Stimulated activated naive CD8-positive, alpha-beta T cell treated with anti-CD3 and anti-CD28 coated beads, Interleukin-15, Interleukin-2, amounts not matched to agents 100 ng/mL and 50 ng/mL, for 24 hours (primary cell): ENCODE data around the gene LRMDA.

ENCODE experiments used
- H3K27ac Mint-ChIP-seq: one replicate; pipeline ENCODE4 v1.8.0; 2021; ENCODE audit warnings: mild to moderate bottlenecking, mixed read lengths
- H3K27me3 Mint-ChIP-seq: one replicate; pipeline ENCODE4 v1.8.0; 2021; ENCODE audit warnings: mixed read lengths
- H3K36me3 Mint-ChIP-seq: one replicate; pipeline ENCODE4 v1.8.0; 2021; ENCODE audit warnings: low read depth, mixed read lengths
- H3K4me1 Mint-ChIP-seq: one replicate; pipeline ENCODE4 v1.8.0; 2021; ENCODE audit warnings: low read depth, mixed read lengths
- H3K4me3 Mint-ChIP-seq: one replicate; pipeline ENCODE4 v1.8.0; 2021; ENCODE audit warnings: mild to moderate bottlenecking, mixed read lengths
- H3K9me3 Mint-ChIP-seq: one replicate; pipeline ENCODE4 v1.8.0; 2021; ENCODE audit warnings: mixed read lengths

The LRMDA gene

GRCh38 chr10:75999001-75999400, 567.6 kb downstream of the LRMDA start:
- Mint-ChIP-seq H3K4me3 (no peak overlapping the region), H3K27me3 (no peaks in the 10 kb centered on the region)

GRCh38 chr10:75999515-76000209, 568.2 kb downstream of the LRMDA start:
- H3K27ac Mint-ChIP-seq, result no peak overlapping the region
- H3K9me3 Mint-ChIP-seq, result no peaks in the 10 kb centered on the region
- no peaks in the 10 kb centered on the region for H3K36me3 Mint-ChIP-seq
- H3K4me1 Mint-ChIP-seq, result no peaks in the 10 kb centered on the region
- H3K4me3 Mint-ChIP-seq, result no peak overlapping the region
- H3K27me3 Mint-ChIP-seq, result no peaks in the 10 kb centered on the region

More at GRCh38 chr10:75999001-75999400, 567.6 kb downstream of the LRMDA start:
- H3K27ac Mint-ChIP-seq, result no peak overlapping the region
- H3K36me3 Mint-ChIP-seq, result no peaks in the 10 kb centered on the region
- no peaks in the 10 kb centered on the region for H3K9me3 Mint-ChIP-seq
- no peaks in the 10 kb centered on the region for H3K4me1 Mint-ChIP-seq

GRCh38 chr10:76000550-76000949, 569.1 kb downstream of the LRMDA start:
- no peaks in the 10 kb centered on the region for H3K9me3 Mint-ChIP-seq
- no peak overlapping the region for H3K4me3 Mint-ChIP-seq
- H3K27me3 Mint-ChIP-seq, result no peaks in the 10 kb centered on the region
- H3K36me3 Mint-ChIP-seq, result no peaks in the 10 kb centered on the region
- H3K4me1 Mint-ChIP-seq, result no peaks in the 10 kb centered on the region
- no peak overlapping the region for H3K27ac Mint-ChIP-seq

- no peaks in the 10 kb centered on the region for H3K9me3 Mint-ChIP-seq
- no peaks in the 10 kb centered on the region for H3K36me3 Mint-ChIP-seq
- H3K4me3 Mint-ChIP-seq, result no peak overlapping the region
- H3K4me1 Mint-ChIP-seq, result no peaks in the 10 kb centered on the region
- no peaks in the 10 kb centered on the region for H3K27me3 Mint-ChIP-seq
- no peak overlapping the region for H3K27ac Mint-ChIP-seq
Observed at GRCh38 chr10:76001019-76001418, 569.6 kb downstream of the LRMDA start.

GRCh38 chr10:76001461-76001860, 570.0 kb downstream of the LRMDA start:
- H3K4me3 Mint-ChIP-seq, result no peak overlapping the region
- no peaks in the 10 kb centered on the region for H3K9me3 Mint-ChIP-seq
- no peaks in the 10 kb centered on the region for H3K4me1 Mint-ChIP-seq
- no peaks in the 10 kb centered on the region for H3K27me3 Mint-ChIP-seq
- H3K27ac Mint-ChIP-seq, result no peak overlapping the region
- no peaks in the 10 kb centered on the region for H3K36me3 Mint-ChIP-seq

DNA sequence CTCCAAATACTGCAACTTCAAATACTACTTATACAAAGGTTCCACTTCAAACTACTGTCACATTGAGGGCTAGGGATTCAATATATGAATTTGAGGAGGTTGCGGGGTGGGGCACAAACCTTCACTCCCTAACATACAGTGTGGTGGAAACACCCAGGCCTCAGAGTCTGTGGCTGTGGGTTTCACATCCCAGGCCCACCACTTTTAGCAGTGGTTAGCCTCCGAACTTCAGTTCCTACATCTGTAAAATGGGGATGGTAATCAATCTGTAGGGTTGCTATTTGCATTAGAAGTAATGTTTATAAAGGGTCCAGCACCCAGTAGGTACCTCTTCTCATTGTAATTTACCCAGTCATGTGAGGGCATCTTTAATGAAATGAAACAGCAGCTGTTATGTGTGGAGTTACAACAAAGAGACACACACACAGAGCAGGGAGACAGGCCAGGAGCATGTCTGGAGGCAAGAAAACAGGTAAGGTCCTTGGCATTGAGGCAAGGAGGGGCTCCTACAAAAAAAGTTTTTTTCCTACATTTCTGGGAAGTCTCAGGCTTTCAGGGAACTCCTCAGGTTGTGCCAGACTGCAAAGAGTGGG, 570.9 kb downstream of the LRMDA start:
- H3K9me3 Mint-ChIP-seq, result no peaks in the 10 kb centered on the region
- H3K36me3 Mint-ChIP-seq, result no peaks in the 10 kb centered on the region
- H3K27me3 Mint-ChIP-seq, result no peaks in the 10 kb centered on the region
- H3K27ac Mint-ChIP-seq, result no peak overlapping the region
- H3K4me3 Mint-ChIP-seq, result no peak overlapping the region
- H3K4me1 Mint-ChIP-seq, result no peaks in the 10 kb centered on the region

GRCh38 chr10:76007667-76008181, 576.3 kb downstream of the LRMDA start:
- Mint-ChIP-seq H3K9me3 (no peaks in the 10 kb centered on the region), H3K4me1 (no peaks in the 10 kb centered on the region), H3K4me3 (no peak overlapping the region), H3K27me3 (no peaks in the 10 kb centered on the region), H3K27ac (no peak overlapping the region), H3K36me3 (no peaks in the 10 kb centered on the region)

DNA sequence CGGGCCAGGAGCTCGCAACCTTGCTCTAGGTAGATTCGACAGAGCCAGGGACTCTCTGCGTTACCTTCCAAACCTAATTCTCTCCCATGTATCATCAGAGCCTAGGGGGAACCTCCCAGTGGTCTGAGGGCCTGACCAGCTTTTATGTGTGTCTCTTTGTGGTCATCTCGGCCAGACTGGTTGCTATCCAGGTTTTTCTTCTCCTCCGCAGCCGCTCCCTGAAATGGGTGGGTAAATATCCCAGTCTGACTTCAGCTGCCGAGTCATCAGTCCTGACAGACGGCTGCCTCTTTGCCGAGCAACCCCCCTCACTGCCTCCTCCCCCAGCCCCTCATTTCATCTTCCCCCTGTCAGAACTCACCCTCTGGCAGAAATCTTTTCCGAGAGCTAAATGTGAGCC, 578.1 kb downstream of the LRMDA start:
- Mint-ChIP-seq H3K4me3 (no peak overlapping the region), H3K9me3 (no peaks in the 10 kb centered on the region), H3K27ac (no peak overlapping the region), H3K27me3 (no peaks in the 10 kb centered on the region), H3K36me3 (no peaks in the 10 kb centered on the region), H3K4me1 (no peaks in the 10 kb centered on the region)

- Mint-ChIP-seq H3K9me3 (no peaks in the 10 kb centered on the region), H3K36me3 (no peaks in the 10 kb centered on the region), H3K27ac (no peak overlapping the region), H3K27me3 (no peaks in the 10 kb centered on the region), H3K4me3 (no peak overlapping the region), H3K4me1 (no peaks in the 10 kb centered on the region)
Observed at GRCh38 chr10:76010703-76011102, 579.3 kb downstream of the LRMDA start.

DNA sequence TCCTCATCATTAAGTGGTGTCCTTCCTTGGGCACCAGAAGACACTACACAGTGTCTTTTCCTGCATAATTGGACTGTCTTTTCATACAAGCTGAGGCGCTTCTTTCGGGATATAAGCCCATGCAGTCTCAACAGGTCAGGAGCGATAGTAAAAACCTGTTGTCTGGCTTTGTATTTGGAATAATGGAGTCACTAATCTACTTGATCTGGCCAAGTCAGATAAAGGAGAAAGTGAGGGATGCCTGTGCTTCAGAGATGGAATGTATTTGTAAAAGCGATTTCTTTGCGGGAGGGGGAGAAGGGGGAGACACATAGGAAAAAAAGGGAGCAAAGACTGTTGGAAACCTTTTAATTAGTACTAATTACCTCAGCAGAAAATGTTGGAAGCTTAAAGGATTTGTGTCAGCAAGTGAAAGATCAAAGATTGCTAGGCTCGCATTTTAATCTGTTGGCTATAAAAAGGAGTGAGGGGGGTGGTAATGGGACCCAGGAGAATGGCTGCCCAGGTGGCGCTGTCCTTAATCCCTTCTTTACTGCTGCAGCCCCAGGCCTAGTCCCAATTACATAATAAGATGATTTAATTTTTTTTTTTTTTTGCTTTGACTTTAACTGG, 581.4 kb downstream of the LRMDA start:
- H3K9me3 Mint-ChIP-seq, result no peaks in the 10 kb centered on the region
- no peak overlapping the region for H3K27ac Mint-ChIP-seq
- H3K36me3 Mint-ChIP-seq, result no peaks in the 10 kb centered on the region
- H3K4me1 Mint-ChIP-seq, result no peaks in the 10 kb centered on the region
- no peak overlapping the region for H3K4me3 Mint-ChIP-seq
- no peaks in the 10 kb centered on the region for H3K27me3 Mint-ChIP-seq

DNA sequence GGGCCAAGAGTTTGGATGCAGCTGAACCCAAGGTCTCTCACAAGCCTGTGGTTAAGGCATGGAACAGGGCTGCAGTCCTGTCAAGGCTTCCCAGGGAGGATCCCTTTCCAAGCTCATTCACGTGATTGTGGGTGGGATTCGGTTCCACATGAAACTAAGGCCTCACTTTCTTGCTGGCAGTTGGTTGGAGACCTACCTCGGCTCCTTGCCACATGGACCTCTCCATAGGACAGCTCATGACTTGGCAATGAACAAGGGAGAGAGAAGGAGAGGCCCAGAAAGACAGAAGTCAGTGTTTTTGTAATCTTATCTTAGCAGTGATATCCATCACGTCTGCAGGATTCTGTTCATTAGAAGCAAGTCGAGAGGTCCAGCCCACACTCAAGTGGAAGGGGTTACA, 583.8 kb downstream of the LRMDA start:
- H3K27ac Mint-ChIP-seq, result no peak overlapping the region
- H3K36me3 Mint-ChIP-seq, result no peaks in the 10 kb centered on the region
- H3K4me1 Mint-ChIP-seq, result no peaks in the 10 kb centered on the region
- H3K27me3 Mint-ChIP-seq, result no peaks in the 10 kb centered on the region
- H3K9me3 Mint-ChIP-seq, result no peaks in the 10 kb centered on the region
- no peak overlapping the region for H3K4me3 Mint-ChIP-seq

DNA sequence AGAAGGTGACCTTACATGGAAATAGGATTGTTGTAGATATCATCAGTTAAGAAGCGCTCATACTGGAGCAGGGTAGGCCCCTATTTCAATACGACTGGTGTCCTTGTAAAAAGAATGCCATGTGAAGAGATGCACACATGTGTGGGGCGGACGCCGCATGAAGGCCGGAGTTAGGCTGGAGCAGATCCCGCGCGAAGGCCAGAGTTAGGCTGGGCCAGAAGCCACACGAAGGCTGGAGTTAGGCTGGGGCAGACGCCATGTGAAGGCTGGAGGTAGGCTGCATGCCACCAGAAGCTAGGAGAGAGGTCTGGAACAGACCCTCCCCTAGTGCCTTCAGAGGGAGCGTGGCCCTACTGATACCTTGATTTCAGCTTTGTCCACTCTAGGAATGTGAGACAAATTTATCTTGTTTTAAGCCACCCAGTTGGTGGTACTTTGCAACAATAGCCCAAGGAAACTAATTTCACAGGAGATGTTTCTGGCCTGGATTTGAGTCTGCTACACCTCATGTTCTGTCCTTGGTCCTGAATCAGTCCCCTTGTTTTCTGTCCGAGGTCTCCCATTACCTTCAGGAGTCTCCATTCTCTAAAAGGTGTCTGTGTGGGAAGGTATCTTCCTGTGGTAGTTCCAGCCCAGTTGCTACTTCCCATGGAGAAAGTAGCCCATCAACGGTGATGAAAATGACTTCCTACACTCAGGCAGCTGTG, 585.8 kb downstream of the LRMDA start:
- H3K27ac Mint-ChIP-seq, result no peak overlapping the region
- no peaks in the 10 kb centered on the region for H3K27me3 Mint-ChIP-seq
- no peaks in the 10 kb centered on the region for H3K36me3 Mint-ChIP-seq
- H3K4me3 Mint-ChIP-seq, result no peak overlapping the region
- no peaks in the 10 kb centered on the region for H3K9me3 Mint-ChIP-seq
- no peaks in the 10 kb centered on the region for H3K4me1 Mint-ChIP-seq

- Mint-ChIP-seq H3K27me3 (no peaks in the 10 kb centered on the region), H3K9me3 (no peaks in the 10 kb centered on the region), H3K4me3 (no peak overlapping the region), H3K36me3 (no peaks in the 10 kb centered on the region), H3K4me1 (no peaks in the 10 kb centered on the region), H3K27ac (no peak overlapping the region)
Observed at GRCh38 chr10:76017733-76018433, 586.5 kb downstream of the LRMDA start.

GRCh38 chr10:76020630-76021029, 589.2 kb downstream of the LRMDA start:
- H3K27me3 Mint-ChIP-seq, result no peaks in the 10 kb centered on the region
- no peak overlapping the region for H3K27ac Mint-ChIP-seq
- H3K4me3 Mint-ChIP-seq, result no peak overlapping the region
- no peaks in the 10 kb centered on the region for H3K9me3 Mint-ChIP-seq
- no peaks in the 10 kb centered on the region for H3K4me1 Mint-ChIP-seq
- no peaks in the 10 kb centered on the region for H3K36me3 Mint-ChIP-seq
